ENCODE measurements around the gene CCT8.

CCT8 gene

DNA sequence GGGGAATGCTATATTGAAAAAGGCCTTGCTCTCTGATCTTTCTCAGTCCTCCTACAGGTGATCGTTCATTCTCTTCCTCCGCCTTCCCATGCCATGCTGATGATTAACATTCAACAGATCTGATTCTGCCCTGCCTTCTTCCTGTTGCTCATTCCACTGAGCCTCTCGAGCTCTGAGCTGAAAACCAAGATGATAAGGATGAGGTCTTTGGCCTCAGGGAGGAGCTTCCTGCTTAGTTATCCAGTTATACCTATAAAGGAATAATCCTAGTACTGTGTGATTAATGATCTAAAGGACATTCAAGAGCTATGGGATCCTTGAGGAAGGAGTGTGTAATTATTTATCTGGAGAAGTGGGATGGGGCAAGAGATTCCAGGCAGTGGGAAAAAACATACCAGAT, 31.8 kb upstream of the CCT8 start:
- Histone ChIP-seq H3K4me1 (no peaks in the 10 kb centered on the region), H3K9me3 (no peaks in the 10 kb centered on the region), H3K4me3 (ENCODE audit: low read depth, low read length) (no peak overlapping the region), H3K36me3 (no peaks in the 10 kb centered on the region), H3K27me3 (peaks cover 7% of the 10 kb centered on the region)
- no peak for DNase-seq
- TF ChIP-seq, protein P1, sequence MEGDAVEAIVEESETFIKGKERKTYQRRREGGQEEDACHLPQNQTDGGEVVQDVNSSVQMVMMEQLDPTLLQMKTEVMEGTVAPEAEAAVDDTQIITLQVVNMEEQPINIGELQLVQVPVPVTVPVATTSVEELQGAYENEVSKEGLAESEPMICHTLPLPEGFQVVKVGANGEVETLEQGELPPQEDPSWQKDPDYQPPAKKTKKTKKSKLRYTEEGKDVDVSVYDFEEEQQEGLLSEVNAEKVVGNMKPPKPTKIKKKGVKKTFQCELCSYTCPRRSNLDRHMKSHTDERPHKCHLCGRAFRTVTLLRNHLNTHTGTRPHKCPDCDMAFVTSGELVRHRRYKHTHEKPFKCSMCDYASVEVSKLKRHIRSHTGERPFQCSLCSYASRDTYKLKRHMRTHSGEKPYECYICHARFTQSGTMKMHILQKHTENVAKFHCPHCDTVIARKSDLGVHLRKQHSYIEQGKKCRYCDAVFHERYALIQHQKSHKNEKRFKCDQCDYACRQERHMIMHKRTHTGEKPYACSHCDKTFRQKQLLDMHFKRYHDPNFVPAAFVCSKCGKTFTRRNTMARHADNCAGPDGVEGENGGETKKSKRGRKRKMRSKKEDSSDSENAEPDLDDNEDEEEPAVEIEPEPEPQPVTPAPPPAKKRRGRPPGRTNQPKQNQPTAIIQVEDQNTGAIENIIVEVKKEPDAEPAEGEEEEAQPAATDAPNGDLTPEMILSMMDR (IDR thresholded peaks at IDR 0.05; ENCODE audit: low read depth, low read length): no peak

DNA sequence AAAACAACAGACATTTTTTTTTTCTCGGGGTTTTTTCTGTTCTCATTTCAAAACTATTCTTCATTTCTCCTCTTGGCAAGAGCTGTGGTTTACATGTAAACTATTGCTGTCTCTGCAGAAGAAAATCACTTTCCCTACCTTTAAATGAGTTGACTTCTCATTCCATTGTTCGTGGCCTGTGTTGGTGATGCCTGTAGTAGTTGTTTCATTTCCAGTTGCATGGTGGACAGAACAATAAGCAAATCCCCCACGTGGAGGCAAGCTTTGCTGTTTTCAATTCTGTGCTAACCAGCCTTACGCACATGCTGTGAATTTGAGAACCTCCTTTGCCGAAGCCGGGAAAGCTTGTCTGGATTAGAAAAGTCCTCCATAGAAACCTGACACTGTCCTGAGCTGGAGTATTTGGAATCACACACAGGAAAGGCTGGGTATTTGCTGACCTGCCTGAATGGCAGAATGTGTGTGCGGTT, 30.8 kb upstream of the CCT8 start:
- DNase-seq: no peak
- no peaks in the 10 kb centered on the region for H3K4me1 ChIP-seq
- TF ChIP-seq, protein P1 (IDR thresholded peaks at IDR 0.05; ENCODE audit: low read depth, low read length): no peak
- H3K36me3 ChIP-seq: no peaks in the 10 kb centered on the region
- H3K4me3 ChIP-seq (ENCODE audit: low read depth, low read length): no peak overlapping the region
- H3K9me3 ChIP-seq: no peaks in the 10 kb centered on the region
- H3K27me3 ChIP-seq: peaks cover 4% of the 10 kb centered on the region

DNA sequence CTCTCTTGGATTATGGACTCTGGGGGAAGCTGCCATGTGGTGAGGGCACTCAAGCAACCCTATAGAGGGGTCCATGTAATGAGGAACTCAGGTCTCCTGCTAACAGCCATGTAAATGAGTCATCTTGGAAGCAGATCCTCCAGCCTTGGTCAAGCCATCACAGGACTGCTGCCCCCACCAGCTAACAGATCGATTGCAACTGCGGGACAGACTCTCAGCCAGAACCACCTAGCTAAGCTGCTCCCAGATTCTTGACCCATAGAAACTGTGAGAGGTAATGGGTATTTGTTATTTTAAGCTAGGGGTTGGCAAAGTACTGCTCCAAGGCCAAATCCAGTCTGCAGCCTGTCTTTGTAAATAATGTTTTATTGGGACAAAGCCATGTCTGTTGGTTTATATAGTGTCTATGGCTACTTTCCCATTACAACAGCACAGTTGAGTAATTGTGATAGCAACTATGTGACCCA, 29.4 kb upstream of the CCT8 start:
- TF ChIP-seq, protein P1 (IDR thresholded peaks at IDR 0.05; ENCODE audit: low read depth, low read length): no peak
- DNase-seq: no peak
- H3K9me3 ChIP-seq: no peaks in the 10 kb centered on the region
- H3K27me3 ChIP-seq: 0 out of 2 replicates have a peak, but pooled peaks cover 2% of the 10 kb centered on the region
- H3K4me3 ChIP-seq (ENCODE audit: low read depth, low read length): no peak overlapping the region
- no peaks in the 10 kb centered on the region for H3K36me3 ChIP-seq
- H3K4me1 ChIP-seq: no peaks in the 10 kb centered on the region

DNA sequence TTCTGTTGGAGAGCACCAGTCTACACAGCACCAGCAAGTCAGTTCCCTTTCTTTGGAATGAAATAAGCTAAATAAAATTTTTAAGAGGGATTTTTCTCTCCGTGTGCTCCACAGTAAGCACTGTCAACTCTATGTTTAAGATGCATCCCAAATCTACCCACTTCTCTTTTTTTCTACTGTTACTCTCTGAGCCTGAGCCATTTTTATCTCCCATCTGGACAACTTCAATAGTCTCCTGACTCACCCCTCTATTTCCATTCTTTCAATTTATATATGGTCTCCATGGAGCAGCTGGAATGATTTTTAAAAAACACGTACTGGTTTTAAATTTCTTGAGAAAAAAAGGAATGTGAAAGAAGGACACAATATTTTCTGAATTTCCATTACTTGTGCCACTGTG, 24.7 kb upstream of the CCT8 start:
- H3K4me3 ChIP-seq (ENCODE audit: low read depth, low read length): no peak overlapping the region
- no peaks in the 10 kb centered on the region for H3K36me3 ChIP-seq
- TF ChIP-seq, protein P1 (IDR thresholded peaks at IDR 0.05; ENCODE audit: low read depth, low read length): no peak
- H3K27me3 ChIP-seq: peaks cover 17% of the 10 kb centered on the region
- no peak for DNase-seq
- H3K4me1 ChIP-seq: no peaks in the 10 kb centered on the region
- H3K9me3 ChIP-seq: no peaks in the 10 kb centered on the region

DNA sequence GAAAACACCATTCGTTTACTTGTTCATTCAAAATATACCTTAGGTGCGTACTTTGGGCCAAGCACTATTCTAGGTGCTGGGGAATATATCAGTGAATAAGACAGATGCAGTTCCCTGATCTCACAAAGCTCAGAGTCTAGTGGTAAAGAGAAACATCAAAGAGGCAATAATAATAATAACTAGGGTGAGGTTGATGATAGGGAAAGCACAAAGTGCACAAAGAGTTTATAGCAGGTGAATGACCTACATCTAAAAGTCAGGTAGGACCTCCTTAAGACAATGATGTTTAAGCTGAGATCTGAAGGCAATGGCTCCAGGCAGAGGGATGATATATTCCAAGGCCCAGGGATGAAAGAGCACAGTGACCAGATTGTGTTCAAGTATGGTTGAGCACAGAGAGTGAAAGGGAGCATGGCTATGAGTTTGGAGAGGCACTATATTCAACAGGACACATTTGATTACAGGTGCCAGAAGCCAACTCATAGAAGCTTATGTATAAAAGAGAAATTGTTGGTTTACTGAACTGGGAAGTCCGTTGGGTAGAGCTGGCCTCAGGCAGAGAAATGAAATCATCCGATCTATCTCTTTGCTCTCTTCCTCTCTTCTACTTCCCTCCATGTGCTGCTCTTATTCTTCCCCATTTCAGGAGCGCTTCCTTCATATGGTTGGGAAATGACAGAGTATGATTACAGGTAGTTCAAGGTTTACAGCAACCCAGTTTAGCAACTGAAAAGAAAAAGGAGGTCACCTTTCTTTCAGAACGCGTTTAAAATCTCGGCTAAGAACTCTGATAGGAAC, 23.0 kb upstream of the CCT8 start:
- no peaks in the 10 kb centered on the region for H3K4me1 ChIP-seq
- no peaks in the 10 kb centered on the region for H3K9me3 ChIP-seq
- H3K27me3 ChIP-seq: peaks cover 19% of the 10 kb centered on the region
- H3K4me3 ChIP-seq (ENCODE audit: low read depth, low read length): no peak overlapping the region
- H3K36me3 ChIP-seq: no peaks in the 10 kb centered on the region
- TF ChIP-seq, protein P1 (IDR thresholded peaks at IDR 0.05; ENCODE audit: low read depth, low read length): no peak
- DNase-seq: no peak
